ENCODE data around the gene ABHD12.

ABHD12 gene

DNA sequence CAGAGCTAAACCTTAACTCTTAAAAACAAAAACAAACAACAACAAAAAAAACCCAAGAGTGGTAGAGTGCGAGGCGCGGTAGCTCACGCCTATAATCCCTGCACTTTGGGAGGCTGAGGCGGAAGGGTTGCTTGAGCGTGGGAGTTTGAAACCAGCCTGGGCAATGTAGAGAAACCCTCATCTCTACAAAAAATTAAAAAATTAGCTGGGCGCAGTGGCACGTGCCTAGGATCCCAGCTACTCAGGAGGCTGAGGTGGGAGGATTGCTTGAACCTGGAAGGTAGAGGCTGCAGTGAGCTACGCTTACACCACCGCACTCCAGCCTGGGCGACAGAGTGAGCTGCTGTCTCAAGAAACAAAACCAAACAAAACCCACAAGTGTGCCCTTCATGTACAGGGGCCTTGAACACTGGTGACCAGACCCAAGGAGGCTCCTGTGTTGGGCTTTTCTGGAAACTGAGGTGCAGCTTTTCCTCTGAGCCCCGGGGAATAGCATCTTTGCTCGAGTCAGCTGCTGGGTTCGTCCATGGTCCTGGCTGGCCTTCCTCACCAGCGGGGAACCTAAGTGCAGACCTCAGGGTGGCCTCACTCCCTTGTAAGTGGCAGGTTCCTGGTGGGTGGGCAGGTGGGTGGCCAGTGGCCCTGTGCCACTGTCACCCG, 102.9 kb downstream of the ABHD12 start:
- no peak for DNase-seq

DNA sequence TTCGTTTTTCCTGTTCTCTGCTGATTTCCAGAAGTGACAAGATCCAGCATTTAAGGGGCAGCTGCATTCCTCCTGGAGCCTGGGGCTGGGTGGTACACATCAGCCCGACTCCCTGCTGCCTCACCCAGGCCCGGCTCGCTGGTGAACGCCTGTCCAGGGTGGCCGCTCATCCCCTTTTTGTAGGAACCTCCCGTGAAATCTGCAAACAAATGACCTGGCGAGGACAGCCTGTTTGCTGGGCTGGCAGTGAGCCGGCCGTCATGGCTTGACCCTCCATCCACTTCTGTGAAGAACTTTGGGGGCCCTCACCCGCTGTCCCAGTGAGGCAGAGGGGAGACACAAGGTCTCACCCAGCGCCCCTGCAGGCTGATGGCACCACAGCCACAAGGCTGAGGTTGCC, 103.7 kb downstream of the ABHD12 start:
- DNase-seq: peak; percentile 12

DNA sequence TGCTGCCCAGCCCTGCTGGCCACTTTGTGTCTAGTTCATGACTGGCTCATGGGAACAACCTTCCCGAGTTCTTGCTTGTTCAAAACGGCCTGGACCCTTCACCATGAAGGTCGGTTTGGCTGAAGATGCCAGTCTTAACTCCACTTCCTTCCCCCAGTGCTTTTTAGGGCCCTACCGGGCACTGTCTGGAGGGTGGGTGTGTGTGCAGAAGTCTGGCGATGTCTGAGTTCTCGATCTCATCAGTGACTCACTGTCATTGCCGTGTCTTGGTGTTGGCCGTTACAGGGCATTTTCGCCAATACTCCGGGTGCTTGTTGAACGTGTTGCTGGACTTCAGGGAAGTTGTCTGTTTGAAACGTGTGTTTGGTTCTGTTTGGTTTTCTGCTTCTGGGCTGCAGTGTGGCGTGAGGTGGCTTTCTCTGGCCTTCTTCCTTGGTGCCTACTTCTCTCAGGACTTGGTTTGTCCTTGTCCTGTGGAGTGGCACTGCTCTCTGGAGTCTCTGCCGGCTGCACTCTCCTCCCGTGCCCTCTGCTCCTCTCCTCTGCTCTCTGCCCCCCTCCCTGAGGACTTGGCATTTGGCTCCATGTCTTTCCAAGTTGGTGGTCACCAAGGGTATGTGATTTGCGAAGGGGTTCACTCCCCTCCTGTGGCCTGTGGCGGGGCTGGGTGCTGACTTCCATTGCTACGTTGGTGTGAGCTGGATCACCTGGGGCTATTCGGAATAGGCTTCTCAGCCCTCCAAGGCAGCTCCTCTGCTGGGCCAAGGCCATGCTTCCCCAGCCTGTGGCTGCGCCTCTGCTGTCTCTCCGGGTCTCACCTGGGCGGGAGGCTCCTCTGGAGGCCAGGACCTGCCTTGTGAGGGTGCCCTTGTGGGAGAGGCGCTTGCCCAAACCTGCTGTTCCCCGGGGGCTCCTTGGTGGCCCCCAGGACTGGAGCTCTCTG, 104.5 kb downstream of the ABHD12 start:
- DNase-seq: peak; percentile 9

DNA sequence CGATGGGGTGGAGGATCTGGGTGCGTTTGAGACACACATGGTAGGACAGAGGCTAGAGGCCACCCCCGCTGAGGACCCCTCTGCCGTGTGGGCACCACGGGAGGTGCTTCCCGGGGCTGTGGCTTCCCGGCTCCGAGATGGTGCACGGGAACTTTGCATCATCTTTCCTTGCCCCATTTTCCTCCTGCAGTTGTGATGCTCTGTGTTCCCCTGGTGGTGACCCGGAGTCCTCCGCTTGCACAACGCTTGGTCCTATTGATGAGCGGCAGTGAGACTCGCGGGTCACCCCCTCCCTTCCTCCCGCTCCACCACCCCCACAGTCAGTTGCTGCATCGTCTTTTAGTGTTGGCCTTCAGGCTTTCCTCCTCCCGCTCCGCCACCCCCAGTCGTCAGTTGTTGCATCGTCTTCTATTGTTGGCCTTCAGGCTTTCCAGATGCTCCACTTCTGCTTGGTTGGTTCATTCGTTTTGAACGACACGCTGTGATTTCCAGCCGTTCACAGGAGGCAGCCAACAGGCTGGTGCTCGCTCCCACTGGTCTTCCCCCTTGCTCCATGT, 105.5 kb downstream of the ABHD12 start:
- peak; percentile 11 for DNase-seq

DNA sequence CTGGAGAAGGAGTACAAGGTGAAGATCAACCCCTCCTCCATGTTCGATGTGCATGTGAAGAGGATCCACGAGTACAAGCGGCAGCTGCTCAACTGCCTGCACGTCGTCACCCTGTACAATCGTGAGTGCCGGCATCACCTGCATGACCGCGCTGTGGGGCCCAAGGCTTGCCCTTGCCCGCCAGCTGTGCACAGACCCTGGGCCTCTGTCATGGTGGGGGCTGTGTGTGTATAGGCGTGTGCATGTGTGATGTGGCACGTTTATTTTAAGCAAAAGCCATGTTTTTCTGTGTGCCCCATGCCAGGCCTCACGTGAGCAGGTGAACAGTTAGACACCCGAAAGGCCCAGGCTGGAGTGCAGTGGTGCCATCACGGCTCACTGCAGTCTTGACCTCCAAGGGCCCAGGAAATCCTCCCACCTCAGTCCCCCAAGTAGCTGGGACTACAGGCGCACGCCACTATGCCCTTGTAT, 106.5 kb downstream of the ABHD12 start:
- peak; percentile 10 for DNase-seq

DNA sequence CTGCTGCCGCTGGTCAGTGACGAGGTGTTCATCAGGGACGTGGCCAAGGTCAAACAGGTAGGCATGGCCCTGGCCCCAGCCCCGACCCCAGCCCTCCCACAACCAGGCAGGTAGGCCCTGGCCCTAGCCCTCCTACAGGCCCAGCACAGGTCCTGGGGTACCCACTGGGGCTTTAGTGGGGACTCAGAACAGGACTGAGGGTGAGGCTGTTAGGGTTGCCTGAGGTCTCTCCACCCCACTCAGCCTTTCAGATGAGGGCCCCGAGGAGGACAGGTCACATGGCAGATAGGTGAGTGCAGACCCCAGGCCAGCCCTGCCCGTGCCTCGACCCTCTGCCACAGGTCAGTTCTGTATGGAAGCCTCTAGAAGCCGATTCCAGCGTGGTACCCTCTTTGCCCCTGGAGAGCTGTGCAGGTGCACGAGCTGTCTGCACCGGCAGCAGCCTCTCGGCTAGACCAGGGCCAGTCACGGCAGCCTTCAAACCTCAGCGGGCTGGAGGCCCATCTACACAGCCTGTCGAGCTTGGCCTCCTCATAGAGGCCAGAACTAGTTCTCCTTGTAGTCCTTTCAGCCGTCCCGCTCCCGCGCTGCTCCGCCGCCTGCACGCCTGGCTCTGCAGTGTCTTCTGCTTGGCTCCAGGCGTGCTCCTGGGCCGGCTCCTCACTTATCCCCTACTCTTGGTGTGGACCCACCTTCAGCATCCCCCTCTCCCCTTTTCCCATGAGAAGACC, 107.2 kb downstream of the ABHD12 start:
- peak; percentile 11 for DNase-seq

DNA sequence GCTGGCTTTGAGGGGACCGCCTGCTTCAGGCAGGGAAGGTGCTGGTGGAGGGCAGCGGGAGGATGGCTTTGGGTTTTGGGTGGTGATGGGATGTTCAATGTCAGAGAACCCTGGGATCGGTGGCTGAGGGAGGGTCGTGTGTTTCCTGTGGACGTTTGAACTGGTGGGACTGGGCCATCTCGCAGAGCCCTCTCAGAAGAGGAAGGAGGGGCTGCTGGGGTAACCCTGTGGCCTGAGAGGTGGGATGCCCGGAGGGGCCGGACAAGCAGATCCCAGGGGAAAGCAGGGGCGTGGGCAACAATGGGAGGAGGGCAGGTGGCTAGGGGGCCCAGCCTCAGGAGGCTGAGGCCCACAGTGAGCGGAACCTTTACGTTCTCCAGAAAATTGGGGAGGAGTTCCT, 107.8 kb downstream of the ABHD12 start:
- peak; percentile 11 for DNase-seq

DNA sequence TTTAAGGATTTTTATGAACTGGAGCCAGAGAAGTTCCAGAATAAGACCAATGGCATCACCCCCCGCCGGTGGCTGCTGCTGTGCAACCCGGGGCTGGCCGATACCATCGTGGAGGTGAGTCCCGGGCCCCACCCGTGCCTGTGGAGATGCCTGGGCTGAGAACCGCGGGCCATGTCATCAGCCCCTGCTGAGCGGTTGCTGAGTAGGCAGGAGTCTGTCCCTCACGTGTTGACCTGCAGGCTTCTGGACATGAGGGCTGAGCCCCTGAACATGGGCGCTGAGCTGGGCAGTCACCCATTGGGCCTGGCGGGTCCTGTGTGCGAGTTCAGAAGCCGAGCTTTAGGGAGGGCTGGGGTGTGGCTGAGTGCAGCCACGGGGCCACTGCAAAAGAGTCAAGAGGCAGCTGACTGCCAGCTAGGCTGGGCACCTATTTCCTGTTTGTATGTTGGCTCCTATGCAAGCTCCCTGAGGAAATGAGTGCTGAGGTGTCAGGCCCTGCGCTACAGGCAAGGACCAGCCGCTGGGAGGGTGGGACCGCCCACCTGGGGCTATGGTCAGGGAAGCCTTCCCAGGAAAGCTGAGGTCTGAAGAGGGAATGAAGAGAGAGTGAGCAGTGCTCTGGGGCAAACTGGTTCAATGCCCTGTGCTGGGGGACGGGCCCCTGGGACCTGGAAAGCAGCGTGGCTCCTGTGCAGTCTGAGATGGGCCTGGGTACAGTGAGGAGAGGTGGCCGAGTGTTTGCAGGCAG, 108.4 kb downstream of the ABHD12 start:
- peak; percentile 15 for DNase-seq

DNA sequence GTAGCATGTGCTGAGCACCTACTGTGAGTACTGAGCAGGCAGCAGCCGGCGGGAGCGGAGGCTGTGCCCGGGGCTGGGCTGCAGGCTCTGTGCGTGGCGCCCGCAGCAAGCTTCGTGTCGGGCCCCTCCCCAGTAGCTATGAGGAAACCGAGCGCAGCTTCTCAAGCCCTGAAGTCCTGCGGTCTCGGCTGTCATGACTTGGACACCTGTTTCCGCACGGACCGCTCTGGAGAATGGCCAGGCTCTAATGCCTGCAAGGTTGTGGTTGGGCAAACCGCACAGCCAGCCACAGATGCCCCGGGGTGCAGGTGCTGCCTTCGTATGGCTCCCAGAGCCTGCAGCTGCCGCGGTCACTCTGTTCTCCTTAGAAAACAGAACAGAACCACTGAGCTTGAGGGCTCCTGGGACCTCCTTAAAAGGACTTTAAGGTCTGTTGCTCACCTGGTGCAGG, 109.1 kb downstream of the ABHD12 start:
- peak; percentile 44 for DNase-seq

DNA sequence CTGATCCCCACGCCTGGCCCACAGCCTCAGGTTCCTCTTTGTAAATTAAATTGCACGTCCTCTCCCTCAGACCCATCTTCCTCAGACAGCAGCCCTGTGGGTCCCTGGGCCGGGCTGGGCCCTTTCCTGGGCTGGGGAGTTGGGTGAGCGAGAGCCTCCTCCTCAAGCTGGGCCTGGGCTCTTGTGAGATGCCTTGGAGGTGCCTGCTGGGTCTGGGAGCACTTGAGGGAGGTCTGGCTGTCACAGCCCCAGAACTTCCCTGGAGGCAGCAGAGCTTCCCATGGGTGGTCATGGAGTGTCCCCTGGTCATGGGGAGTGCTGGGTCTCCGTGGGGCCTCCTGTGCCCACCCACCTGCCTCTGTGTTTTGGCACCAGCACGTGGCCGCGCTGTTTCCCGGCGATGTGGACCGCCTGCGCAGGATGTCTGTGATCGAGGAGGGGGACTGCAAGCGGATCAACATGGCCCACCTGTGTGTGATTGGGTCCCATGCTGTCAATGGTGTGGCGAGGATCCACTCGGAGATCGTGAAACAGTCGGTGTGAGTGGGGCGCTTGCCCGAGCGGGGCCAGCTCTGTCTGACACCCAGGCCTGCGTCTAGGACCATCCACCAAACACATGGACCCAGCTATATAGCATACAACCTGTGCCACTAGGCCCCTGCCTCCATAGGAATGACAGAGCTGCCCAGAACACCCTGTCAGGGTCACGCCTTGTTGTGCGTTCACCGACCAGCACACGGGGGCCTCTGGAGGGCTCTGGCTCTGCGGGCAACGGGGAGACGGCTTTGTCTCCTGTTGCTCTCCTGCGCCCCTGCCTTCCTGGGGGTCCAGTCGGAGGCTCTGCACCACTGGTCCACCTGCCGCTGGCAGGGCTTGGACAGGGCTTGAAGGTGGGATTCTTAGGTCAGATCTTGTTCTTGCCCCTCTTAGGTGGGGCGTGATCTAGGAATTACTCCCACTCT, 109.8 kb downstream of the ABHD12 start:
- peak; percentile 7 for DNase-seq

DNA sequence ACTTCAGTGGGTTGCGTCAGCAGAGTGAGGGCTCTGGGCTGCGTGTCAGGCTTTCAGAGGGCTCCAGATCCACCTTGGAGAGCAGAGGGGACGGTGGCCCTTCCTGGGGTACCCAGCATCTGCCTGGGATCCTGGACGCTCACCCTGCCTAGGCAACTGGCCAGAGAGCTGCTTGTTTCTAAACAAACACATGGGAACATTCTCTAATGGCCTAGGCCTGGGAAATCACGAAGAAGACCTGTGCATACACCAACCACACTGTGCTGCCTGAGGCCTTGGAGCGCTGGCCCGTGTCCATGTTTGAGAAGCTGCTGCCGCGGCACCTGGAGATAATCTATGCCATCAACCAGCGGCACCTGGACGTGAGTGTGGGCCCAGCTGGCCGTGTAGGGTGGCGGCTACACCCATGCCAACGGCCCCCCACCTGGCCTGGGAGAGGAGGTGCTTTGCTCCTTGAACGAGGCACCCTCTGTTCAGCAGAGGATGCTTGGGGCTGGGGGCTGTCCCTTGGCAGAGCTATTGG, 110.5 kb downstream of the ABHD12 start:
- DNase-seq: peak; percentile 12

DNA sequence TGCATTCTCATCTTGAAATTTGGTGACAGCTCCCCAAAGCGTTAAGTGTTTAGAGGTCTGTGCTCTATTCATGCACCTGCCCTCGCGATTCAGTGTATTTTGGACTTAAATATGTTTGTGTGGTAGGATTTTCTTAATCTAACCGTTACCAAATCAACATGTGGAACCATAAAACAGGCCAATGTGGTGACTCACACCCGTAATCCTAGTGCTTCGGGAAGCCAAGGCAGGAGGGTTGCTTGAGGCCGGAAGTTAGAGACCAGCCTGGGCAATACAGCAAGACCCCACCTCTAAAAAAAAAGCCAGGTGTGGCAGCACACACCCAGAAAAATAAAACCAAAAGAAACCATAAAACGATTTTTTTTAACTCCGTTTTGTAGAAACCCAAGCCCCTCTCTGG, 111.2 kb downstream of the ABHD12 start:
- no peak for DNase-seq

DNA sequence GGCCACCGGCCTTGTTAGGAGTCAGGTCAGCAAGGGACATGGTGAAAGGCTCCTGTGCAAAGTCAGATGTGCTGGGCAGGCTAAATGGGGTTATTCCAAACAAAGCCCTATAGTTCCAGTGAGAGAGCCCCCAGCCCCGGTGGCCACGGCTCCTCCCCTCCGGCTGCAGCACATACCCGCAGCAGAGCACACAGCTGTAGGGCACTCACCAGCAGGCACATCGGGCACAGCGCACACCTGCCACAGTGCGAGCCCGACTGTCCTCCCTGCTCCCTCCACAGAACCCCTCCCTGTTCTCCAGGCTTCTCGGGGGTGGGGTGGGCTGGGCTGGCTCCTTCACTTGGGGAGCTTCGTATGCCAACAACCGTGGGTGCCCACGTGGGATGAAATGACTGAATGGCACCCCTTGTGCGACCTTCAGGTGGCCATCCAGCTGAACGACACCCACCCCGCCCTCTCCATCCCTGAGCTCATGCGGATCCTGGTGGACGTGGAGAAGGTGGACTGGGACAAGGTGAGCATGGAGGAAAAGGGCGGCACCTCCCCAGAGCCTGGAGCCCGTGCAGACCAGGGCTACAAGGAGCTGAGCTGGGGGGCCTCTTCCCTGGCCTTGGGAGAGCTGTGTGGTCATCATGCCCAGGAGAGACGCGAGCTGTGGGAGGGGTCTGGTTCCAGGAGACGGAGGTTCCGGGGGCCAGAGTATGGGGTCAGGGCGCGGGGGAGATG, 111.8 kb downstream of the ABHD12 start:
- peak; percentile 9 for DNase-seq

DNA sequence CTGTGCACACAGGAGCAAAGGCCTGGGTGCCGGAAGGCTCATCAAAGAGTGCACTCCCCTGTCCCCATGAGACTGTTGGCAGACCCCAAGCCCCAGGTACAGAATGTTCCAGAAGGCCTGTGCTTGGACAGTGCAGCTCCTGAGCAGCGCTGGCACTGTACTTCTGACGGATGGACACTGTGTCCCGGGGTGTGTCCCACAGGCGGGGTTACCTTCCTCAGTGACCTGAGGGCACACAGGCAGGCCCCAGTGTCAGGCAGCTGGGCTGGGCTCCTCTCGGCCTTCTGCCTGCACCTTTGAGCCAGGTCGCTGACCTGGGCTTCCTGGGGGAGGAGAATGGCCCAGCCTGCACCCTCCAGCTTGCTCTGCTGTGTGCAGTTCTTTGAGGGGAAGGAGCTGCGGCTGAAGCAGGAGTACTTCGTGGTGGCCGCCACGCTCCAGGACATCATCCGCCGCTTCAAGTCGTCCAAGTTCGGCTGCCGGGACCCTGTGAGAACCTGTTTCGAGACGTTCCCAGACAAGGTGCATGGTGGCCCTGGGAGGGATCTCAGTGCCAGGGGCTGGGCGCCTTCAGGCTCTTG, 112.6 kb downstream of the ABHD12 start:
- DNase-seq: peak; percentile 11

DNA sequence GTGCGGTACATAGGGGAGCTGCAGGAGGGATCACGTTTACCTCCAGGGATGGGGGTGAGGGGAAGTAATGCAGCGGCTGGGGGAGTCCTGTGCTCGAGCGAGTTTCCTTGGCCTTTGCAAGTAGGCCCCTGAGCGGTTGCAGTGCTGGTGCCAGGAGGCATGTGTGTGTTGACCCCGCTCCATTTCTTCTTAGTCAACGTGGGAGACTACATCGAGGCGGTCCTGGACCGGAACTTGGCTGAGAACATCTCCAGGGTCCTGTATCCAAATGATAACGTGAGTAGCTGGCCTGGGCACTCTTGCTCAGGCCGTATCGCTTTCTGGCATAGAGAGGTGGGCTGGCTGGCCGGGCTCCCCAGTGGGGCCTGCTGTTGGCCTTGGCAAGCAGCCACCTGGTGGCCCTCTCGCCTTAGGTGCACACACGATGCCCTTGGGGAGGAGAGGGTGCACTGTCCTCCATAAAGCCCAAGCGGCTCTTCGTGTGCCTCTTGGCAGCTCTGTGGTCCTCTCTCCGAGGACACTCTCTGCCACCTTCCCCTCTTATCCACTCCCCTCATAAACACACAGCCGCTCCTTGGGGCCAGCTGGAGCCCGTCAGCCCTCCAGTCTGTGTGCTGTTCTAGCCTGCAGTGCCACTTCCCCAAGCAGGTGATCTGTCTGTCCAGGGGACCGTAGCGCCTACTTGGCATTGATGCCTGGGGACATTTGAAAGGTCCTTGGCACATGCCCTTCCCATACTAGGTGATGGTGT, 113.4 kb downstream of the ABHD12 start:
- DNase-seq: peak; percentile 8

DNA sequence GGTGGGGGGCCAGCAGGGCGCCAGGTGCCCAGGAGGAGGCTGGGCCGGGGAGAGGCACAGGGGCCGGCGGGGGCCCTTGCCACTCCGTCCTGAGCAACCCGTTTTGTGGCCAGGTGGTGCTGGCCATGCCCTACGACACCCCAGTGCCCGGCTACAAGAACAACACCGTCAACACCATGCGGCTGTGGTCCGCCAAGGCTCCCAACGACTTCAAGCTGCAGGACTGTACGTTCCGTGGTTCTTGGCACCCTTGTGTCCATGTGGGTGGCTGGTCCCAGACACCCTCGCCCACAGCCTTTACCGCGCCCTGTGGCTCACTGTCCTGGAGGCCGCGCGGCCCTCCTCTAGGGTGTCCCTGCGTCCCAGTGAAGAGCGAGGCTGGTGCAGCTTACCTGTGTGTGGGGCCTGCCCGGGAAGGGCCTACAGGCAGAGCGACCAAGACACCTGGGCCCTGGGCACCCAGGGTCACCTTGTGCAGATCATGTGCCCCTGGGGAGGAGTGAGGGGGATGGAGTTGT, 114.0 kb downstream of the ABHD12 start:
- peak; percentile 17 for DNase-seq

DNA sequence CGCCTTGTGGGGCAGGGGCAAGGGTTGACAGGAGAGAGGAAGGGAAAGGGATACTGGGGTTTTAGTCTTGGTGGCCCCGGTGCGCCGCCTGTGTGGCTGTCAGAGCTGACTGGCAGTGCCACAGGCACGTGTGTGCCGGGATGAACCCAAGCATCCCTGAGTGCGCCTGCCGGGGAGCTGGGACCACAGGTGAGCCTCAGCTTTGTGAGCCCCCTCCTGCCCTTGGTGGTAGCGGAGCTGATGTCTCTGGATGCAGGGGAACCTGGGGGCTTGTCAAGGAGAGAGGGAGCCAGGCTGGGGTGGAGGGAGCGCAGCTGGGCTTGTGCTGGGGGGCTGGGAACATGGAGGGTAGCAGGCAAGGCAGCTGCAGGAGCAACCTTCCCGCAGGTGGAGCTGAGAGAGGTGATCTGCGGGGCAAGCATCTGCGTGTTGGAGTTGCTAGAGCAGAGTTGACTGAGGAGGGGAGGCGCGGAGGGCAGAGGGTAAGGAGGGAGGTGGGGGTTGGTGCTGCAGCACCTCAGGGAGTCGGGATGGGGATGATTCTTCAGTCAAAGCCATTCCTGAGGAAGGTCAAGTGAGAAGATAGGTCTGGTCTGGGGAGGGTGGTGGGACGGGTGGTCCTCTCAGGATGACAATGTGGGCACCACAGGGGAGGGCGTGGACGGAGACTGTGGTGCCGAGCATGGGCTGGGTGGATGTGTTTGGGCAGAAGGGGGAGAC, 114.7 kb downstream of the ABHD12 start:
- DNase-seq: peak; percentile 6

Data from right hindlimb (tissue), 1 donor.